Measurements from ENCODE around the gene MXD3. TPM values are rescaled to one million over a fixed set of nuclear protein-coding genes. Genes with fewer than 3 reads are reported as not detected.
"Not testable (repeated sequence)": the region's sequence is repeated elsewhere in the genome, so short reads cannot be mapped to it uniquely, and the experiment has no call there.

MXD3 gene
- polyA plus RNA-seq, 1 donor from 2014 or later, result 4.1 TPM

GRCh38 chr5:177261510-177261909, 50.2 kb downstream of the MXD3 start:
- Mint-ChIP-seq H3K27ac (no peak overlapping the region), H3K4me3 (no peak overlapping the region), H3K27me3 (no peaks in the 10 kb centered on the region), H3K9me3 (no peaks in the 10 kb centered on the region), H3K4me1 (no peaks in the 10 kb centered on the region), H3K36me3 (peaks cover 3% of the 10 kb centered on the region)

GRCh38 chr5:177260961-177261360, 50.7 kb downstream of the MXD3 start:
- peak overlapping the region in 1 of 3 donors; percentile 19 for H3K27ac Mint-ChIP-seq
- H3K27me3 Mint-ChIP-seq, result no peaks in the 10 kb centered on the region
- no peak overlapping the region for H3K4me3 Mint-ChIP-seq
- no peaks in the 10 kb centered on the region for H3K9me3 Mint-ChIP-seq
- H3K36me3 Mint-ChIP-seq, result peaks cover 3% of the 10 kb centered on the region
- H3K4me1 Mint-ChIP-seq, result no peaks in the 10 kb centered on the region

- H3K9me3 Mint-ChIP-seq, H3K4me1 Mint-ChIP-seq, H3K27me3 Mint-ChIP-seq, H3K36me3 Mint-ChIP-seq, H3K4me3 Mint-ChIP-seq, H3K27ac Mint-ChIP-seq: not testable (repeated sequence)
Observed at GRCh38 chr5:177258711-177259110, 53.0 kb downstream of the MXD3 start.

Other genes with a start within 250 kb of the MXD3 start
- gene FGFR4, start 225.0 kb downstream of the MXD3 start, polyA plus RNA-seq, result 0.38 TPM
- 68.5 TPM for gene NSD1, start 178.1 kb downstream of the MXD3 start, polyA plus RNA-seq
- gene RAB24, start 8.2 kb downstream of the MXD3 start, polyA plus RNA-seq, result 42.9 TPM
- gene PRELID1, start 8.1 kb downstream of the MXD3 start, polyA plus RNA-seq, result 248 TPM
- 171 TPM for gene LMAN2, start 39.8 kb upstream of the MXD3 start, polyA plus RNA-seq
- 49.5 TPM for gene RGS14, start 46.0 kb upstream of the MXD3 start, polyA plus RNA-seq
- not detected for gene SLC34A1, start 72.5 kb upstream of the MXD3 start, polyA plus RNA-seq
- gene PFN3, start 88.8 kb upstream of the MXD3 start, polyA plus RNA-seq, result not detected
- 0.78 TPM for gene F12, start 97.7 kb upstream of the MXD3 start, polyA plus RNA-seq
- gene GRK6, start 114.8 kb upstream of the MXD3 start, polyA plus RNA-seq, result 107 TPM
- gene PRR7, start 134.9 kb upstream of the MXD3 start, polyA plus RNA-seq, result 23.1 TPM
- gene DBN1, start 161.7 kb upstream of the MXD3 start, polyA plus RNA-seq, result 0.54 TPM
- gene PDLIM7, start 185.7 kb upstream of the MXD3 start, polyA plus RNA-seq, result 16.3 TPM
- gene DOK3, start 197.9 kb upstream of the MXD3 start, polyA plus RNA-seq, result 154 TPM
- 74.2 TPM for gene DDX41, start 205.1 kb upstream of the MXD3 start, polyA plus RNA-seq
- 4.5 TPM for gene FAM193B, start 242.7 kb upstream of the MXD3 start, polyA plus RNA-seq